ENCODE measurements around the gene USH2A.

Gene USH2A

DNA sequence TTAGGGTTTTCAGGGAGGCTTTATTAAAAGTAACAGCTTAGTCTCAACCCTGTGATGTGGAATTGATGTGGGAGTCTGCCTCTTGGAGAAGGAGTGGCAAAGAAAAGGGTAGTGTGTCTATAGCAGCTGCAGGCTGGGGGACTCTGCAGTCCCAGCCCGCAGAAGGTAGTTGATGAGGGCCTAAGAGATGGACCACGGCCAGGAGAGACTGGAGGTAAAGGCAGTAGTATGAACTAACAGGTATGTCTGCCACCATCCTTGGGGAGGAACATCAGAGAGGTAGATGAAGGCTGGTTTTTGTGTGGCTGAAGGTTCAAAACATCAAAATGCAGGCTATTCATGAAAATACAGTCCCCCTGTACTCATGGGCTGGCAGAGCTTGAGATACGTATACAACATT, 744.0 kb downstream of the USH2A start:
- no peak for DNase-seq

DNA sequence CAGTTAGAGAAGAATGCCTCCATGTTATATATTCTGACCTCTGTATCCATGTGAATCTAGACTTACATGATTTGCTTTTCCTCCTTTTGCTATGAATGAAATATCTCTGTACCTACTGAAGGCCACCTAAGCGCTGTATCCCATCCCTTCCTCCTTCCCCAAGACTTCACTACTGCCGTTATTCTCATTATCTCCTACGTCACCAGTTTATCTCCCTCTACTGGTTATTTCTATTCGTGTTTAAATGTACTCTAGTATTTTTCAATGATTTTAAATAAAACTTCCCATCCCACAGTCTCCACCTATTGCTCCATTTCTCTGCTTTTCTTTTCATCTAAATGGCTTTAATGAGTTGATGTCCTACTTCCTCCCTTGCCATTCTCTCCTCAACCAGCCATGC, 746.1 kb downstream of the USH2A start:
- DNase-seq, result no peak

DNA sequence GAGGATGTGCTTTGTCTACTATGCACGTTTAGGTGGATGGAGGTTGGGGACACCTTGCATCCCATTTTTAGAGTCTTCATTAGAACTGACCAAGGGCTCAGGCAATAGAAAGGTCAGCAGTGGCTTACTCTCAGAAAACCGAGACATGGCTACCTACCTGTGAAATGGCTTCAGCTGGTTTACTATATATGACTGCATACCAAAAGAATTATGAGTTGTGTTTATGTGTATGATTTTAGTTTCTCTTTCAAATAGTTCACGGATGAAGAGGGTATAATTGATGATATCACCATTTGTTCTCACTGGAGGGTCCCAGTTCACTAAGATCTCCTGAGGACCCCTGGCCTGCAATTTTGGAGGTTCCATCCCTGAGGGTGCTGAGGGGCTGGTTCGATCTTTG, 749.3 kb downstream of the USH2A start:
- DNase-seq, result no peak

DNA sequence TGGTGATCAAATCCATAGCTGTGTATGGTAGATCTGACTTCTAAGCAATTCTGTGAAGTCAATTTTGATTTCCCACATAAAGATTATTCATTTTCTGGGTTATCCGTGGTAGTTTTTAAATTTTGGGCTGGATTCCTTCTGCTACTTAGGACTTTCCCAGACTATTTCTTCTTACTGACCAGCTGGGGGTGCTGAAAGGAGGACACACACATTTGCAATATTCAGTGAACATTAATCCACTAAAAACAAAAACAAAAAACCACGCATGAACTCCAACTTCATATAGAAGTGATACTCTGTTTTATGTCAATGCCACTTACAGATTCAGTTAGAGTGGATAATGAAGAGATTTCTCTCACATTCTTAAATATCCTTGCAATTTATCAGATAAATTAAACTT, 750.8 kb downstream of the USH2A start:
- DNase-seq, result no peak

DNA sequence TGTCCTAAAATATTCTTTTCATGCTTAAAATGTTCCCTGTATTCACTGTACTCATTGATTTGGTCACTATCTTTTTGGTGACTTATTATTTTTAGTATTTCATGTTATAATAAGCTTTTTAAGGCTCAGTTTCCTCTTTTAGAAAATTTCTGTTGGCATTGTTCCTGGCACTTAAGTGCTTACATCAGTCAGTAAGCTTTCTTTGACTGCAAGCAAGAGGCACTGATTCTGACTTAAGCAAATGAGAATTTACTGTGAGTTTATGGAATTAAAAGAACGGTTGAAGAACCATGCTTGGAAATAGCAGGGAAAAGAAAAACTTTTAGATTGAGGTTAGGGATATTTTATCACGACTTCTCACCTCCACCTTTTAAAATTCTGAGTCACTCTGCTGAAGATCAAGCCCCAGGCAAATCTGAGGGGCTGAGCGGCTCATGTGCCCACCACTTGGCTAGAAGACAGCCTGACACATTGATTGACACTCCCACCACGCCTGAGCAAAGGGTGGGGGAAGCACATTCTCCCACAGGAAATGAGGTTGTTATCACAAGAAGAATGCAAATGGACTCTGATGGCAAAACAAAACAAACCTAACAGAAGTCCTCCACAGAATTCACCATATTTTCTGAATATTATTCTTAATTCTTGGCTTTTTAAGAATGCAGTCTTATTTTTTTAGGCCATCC, 753.3 kb downstream of the USH2A start:
- no peak for DNase-seq

DNA sequence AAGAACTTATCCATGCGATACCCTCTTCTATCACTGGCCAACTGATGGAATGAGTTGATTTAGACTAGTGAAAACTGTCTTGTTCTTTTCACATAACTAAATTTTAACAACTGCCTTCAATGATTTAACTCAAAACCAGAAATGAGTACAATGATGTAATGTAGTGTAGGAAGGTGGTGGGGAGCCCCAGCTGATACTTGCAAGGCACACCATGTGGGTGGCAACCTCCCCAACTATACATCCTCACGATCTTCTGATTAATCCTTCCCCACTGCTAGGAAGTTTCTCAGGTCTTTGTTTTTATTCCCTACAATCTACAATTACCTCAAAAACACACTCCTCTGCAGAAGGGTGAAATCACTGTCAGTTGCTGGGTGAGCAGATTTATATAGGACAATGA, 755.5 kb downstream of the USH2A start:
- DNase-seq, result no peak

DNA sequence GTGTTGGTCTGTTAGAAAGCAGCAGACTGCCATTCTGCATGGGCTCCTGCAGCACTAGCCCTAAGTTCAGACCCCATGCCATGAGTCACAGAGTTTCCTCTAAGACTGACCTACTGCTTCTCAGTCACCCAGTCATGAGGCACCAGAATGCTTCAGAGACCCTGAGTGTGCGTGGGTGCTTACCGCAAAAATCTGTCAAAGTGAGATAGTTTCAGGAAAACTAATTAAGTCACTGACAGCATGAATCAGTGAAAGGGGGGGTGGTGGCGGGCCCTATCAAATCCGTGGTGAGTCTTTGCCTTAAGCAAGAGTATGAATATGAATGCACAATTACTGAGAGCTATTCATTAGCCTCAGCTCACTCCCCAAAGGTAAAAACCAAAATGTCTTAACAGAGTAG, 758.0 kb downstream of the USH2A start:
- DNase-seq, result no peak

DNA sequence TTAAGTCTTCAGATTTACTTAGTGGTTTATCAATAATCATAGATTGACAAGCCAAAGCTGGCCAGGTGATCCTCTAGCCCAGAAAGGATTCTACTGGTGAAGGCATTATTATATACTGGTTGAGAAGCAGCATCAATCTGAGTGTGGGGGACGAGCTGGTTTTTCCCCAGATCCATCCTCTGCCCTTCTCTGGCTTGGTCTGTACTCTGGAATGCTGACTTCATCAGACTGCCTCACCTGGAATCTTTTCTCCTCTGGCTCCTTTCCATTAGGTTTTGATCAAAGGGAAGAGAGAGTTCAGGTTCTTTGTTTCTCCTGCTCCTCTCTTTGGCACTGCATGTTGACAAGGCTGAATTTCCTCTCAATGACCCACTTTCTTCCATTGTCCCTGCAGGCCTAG, 762.2 kb downstream of the USH2A start:
- no peak for DNase-seq

DNA sequence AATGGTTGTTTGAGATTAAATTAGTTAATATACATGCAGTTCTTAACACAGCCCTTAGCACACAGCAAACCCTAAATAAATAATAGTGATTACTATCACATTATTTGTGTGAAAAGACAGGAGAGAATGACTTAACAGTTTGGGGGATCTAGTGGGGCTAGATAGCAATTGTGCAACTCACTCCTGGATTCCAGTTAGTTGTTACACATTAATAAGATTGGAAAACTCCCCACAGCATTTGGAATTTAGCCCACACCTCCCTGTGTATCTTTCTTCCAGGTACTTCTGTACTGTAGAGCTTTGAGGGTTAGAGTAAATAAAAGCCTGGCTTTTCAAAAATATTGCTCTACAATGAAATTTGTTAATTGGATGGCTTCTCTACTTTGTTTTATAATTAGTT, 763.0 kb downstream of the USH2A start:
- no peak for DNase-seq

DNA sequence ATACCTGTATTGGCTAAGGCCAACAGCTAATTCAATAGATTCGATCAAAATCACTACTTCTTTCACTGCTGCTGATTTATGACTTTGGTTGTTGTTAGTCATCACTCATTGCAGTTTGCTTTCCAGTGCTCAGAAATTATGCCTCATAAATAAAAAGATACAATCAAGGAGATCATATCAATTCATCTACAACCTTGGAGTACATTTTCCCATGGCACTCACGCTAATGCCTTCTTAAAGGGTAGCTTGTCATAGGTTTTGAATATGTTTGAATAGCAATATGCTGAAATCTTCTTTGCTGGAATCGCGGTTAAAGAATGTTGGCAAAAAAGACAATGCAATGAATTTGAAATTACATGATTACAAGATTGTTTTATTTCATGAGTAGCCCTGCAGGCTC, 766.2 kb downstream of the USH2A start:
- no peak for DNase-seq

DNA sequence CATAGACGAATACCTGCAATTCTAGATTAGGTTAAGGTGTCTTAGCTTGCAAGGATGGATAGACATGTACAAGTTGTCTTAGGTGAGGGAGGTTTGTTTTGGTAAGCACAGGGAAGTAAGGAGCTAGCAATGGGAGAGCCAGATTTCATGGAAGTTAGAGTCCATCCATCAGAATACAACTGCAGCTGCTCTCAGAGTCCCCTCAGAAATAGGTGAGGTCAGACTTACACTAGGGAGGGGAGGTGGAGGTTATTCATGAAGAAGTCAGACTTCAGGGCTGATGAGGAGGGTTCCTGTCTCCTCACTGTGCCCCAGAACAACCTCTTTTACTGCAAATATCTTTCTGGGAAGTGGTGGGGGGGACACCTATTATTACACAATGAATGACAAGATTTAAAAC, 770.9 kb downstream of the USH2A start:
- no peak for DNase-seq

DNA sequence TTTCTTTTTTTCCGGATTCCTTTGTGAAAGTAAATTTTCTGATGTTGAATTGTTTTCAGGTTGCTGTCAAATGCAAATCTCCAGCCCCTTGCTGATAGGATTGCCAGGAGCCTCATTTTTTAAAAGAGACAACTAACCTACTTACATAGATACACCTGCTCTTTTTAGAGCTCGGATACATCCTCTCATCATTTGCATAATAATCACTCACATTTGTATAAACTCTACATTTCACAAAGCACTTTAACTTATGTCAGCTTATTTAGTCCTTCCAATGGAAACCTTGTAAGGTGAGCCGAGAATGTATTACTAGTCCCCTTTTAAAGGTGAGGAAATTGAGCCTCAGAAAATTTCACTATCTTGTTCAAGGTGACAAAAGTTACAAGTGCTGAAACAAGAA, 771.4 kb downstream of the USH2A start:
- no peak for DNase-seq

DNA sequence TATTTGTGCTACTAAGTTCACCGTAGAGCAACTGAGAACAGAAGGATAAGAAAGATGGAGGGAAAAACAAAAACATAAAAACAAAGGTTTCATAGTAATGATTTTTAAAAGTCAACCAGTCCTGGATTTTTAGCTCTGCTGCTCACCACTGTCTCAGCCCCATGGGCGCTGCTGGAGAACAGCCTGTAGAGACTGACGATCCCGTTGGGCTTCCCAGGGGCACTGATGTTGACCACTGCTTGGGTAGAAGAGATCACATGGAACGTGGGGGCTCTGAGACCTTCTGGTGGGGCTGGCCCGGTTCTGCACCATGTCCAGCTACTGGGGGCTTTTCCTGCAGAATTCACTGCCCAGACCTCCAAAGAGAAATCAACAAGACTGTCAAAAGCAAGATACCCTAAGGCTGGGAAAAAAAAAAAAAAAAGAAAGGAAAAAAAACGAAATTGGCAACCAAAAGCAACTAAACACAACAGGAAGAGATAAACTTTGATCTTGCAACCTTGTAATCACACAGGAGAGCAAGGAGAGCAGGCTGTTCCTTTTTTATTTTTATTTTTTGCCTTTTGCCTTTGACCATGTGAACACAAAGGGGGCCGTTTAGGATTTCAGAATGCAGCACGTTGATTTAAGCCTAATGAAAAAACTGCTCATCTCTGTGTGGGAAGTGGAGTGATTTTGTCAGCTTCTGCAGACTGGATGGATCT, 772.6 kb downstream of the USH2A start:
- no peak for DNase-seq

DNA sequence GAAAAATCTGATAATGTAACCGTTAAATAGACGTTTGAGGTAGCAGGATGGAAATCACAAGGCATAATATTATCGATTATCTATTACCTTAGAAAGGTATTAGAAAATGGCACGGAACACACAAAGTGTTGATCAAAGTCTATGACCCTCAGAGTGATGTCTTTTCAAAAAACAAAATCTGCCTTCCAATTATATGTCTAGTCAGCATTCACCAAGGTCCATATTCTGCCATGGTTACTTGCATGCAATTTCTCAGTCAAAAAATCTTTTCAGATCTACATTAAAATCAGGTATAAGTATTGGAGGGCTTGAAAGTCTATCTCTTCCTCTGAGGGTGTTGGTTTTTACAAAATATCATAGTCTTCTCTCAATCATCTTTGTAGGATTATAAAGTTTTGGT, 774.3 kb downstream of the USH2A start:
- DNase-seq, result no peak

DNA sequence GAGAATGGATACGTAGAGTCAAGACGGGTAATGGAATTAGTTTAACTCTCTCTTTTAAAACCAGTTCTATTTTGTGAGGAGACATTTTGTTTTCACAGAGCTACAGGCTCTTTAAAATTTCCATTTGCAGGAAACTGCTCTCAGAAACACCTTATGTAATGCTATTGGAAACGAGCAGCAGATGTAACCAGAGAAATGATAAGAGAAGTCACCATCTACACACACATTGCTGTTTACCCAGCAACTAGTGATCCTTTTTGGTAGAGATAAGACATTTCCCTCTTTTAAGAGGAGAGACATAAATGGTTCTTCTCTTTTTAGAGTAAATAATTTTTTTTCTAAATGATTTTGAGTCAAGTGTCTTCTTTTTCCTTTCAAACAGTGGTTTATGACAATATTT, 775.5 kb downstream of the USH2A start:
- DNase-seq, result no peak

DNA sequence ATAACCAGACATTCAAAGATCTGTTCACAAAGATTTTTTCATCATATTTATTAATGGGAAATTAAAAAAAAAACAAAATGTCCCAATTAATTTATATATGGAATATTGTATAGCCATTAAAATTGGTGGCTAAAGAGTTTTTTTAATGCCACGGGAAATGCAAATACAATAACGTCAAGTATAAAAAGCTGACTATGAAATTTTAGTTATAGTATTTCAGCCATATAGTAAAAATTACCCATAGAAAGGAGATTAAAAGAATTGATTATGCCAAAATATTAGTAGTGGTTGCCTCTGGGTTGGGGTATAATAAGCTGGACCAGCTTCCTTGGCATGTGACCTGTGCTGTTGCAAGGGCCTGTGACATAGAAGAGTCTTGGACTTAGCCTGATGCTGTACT, 777.4 kb downstream of the USH2A start:
- no peak for DNase-seq

DNA sequence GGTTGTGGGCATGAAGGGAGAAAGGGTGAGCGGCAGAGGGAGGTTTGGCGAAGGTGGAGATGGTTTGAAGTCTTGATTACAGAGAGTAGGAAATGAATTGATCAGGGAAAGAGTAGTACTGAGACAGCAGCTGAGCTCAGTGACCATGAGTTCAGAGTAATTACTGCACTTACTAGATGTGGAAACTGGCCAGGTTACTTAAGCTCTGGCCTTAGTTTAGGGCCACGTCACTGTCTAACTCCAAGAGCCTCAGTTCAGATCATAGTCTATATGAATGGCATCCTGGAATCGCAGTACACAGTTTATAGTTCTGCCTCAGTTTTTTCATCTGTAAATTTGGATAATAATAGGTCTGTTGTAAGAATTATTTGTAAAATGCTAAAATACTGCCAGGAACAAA, 778.1 kb downstream of the USH2A start:
- DNase-seq, result no peak

DNA sequence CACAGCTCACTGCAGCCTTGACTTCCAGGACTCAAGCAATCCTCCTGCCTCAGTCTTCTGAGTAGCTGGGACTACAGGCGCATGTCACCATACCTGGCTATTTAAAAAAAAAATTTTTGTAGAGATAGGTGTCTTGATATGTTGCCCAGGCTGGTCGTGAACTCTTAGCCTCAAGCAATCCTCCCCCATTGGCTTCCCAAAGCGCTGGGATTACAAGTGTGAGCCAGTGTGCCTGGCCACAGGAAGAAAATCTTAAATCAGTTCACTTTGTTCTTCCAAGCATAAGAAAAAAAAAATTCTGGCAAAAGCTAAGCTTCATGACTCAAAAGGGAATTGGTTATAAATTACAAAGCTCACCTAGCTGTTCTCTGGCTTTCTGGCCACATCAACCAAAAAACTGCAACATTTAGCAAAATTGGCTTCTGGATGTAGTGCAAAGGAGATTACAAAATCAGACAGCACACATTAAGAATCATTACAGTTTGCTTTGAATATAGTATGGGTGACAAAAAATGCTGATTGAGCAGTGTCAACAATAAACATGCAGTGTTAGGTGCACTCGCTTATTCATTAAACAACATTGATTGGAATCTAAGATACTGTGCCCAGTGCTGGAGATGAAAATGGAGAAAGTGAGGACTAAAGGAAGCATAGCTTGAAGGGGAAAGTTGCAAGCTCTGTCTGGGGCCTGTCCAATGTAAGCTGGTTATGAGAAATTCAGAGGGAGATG, 779.5 kb downstream of the USH2A start:
- DNase-seq, result no peak

DNA sequence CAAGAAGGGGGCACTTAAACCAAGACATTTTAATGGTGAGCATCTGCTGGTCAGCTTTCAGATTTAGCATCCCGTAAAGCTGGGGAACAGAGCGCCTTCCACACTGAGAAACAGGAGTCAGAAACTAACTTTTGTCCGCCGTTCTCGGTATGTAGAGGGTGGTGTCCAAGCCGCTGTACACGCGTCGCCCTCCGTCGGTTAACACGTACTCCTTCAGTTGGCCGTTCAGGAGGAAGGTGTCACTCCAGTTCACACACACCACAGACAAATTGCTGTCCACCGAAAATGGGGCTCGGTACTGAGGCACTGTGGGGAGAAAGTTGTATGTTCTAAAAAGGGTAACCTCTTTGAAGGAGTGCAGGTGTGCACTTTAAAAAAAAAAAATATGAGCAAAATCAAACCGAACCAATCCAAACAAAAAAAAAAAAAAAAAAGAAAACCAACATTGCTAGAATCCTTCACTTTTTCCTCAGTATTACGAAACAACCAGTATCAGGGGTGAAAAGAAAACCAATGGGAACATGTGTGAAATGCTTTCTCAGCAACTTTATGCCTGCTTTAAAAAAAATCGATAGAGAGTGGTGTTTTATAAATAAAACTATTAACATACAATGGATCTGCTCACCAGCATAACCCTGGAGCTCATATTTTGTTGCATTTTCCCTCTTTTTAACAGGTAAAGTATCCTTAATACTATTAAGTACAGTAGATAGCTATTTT, 782.7 kb downstream of the USH2A start:
- no peak for DNase-seq

DNA sequence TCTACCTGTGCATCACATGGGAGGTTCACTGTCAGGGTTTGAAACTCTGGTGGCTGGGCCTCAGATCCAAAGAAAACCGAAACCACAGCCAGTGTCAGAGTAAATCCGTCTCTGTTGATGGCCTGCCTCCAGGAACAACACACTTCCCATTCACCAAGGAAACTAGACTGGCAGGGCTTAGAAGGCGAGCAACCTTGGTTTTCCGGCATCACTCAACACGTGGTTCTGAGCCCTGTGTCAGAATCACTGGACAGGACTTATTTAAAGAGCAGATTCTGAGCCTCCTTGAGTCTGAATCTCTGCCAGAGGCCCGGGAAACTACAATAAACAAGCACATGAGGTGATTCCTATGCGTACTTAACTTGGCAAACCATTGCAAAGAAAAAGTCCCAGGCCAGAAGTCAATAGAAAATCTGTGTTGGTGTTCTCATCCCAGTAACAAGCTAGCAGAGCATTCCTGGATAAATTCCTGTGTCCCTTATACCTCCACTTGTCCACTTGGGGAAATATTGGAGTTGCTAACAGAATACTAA, 786.1 kb downstream of the USH2A start:
- DNase-seq, result no peak

DNA sequence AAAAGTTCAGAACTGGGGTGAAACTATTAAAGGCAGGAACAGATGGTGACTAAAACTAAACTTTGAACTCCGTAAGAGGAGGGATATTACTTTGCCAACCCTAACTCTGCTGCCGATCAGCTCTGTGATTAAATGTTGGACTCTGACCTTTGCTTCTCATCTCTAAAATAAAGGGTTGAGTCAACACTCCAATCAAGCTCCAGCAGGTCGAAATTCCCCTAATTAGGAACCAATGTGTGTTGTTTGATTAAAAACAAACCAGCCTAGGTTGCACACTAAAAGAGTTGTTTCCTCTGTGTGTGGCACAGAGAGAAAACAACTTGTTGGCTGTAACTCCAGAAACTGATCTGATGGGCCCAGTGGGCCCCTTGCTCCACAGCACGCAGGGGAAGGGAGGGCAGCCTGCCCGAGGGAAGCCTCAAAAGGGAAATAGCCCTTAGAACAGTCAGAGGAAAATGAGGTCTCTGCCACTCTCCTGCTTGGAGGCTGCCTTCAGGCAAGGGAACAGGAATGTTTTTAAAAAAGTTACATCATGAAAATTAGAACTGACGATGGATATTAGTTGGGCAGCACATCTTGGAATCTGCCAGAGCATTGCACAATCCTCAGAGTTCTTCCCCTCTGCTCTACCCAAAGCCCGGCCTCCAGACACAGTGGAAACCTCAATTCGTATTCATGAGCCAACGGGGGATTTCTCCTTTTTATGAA, 786.8 kb downstream of the USH2A start:
- DNase-seq, result no peak

DNA sequence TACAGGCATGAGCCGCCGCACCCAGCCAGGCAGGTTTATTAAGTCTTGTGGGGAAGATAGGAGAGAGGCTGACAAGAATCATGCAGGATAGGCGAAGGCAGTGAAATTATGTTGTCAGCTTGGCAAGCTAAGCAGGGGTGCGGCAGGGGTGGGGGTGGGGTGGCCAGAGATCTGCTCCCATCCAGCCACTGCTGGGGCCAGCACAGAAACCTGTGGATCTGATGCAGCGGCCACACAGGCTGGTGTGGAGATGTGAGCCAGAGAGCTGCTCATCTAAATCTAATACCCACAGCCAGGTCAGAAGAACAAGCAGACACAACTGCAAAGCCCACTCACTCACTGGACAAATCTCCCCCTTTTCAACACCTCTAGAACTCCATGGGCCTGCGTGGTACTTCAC, 787.4 kb downstream of the USH2A start:
- DNase-seq, result no peak

DNA sequence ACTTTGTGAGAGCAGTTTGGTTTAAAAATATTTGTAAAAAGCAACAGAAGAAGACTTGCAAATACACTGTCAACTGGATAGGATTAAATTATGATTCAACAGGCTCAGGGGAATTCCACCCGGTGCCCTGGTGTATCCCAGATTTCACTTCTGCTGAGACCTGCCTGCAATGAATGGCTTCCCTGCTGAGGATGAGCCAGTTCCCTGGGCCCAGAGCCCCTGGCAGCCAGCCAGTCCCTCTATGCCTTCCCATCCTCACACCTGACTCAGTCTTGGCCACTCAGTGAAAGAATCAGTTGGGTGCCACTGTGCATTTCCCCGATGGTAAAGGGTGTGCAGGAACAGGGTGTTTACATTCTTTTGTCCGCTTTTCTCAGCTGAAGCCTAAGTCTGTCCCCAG, 791.8 kb downstream of the USH2A start:
- DNase-seq, result peak; percentile 48

All from NCI-H2227 treated with DMSO at 0.1 percent for 48 hours (cell line).